AG04450 (cell line): ENCODE data around the gene CFAP69. TPM values are rescaled to one million over a fixed set of nuclear protein-coding genes. Genes with fewer than 3 reads are reported as not detected.

ENCODE experiments used
- CTCF ChIA-PET: fragments of 300-600, 350-600 bp; formaldehyde crosslinking; extraction: SDS; loops from one replicate; lab custom pipeline; 2022; ENCODE audit warnings: antibody characterized with exemption, inconsistent platforms; lab: Charles Lee
- POLR2A ChIA-PET: fragments of 350-600 bp; formaldehyde crosslinking; extraction: SDS; loops from one replicate; lab custom pipeline; 2021; ENCODE audit warnings: antibody characterized with exemption, inconsistent platforms; lab: Yijun Ruan, JAX
- DNase-seq: peaks from one replicate; pipeline ENCODE4 v3.0.0-alpha.2; 2011; ENCODE audit warnings: low read depth, low spot score
- H3K27ac ChIP-seq: one replicate; pipeline ENCODE4 v1.5.1; 2012; ENCODE audit warnings: low read depth, low read length, control low read depth
- H3K27me3 ChIP-seq: one replicate; pipeline ENCODE4 v1.6.0; 2012; ENCODE audit warnings: low read length; ENCODE audit not compliant: control insufficient read depth, insufficient read depth
- H3K4me3 ChIP-seq: 2 replicates; pipeline ENCODE4 v1.5.1; 2011; ENCODE audit warnings: mild to moderate bottlenecking, low read depth, low read length, control low read depth
- H3K9me3 ChIP-seq: 2 replicates; pipeline ENCODE4 v1.5.1; 2012; ENCODE audit warnings: low read length; ENCODE audit not compliant: control insufficient read depth, insufficient read depth
- CTCF ChIP-seq: IDR thresholded peaks from 2 replicates; pipeline ENCODE4 v1.5.1; 2011; ENCODE audit warnings: low read depth, low read length, control low read depth, inconsistent platforms
- polyA plus RNA-seq: library from polyadenylated mRNA; depleted of rRNA; stranded (reverse); fragments of >200 nt; gene quantifications from 2 replicates; pipeline ENCODE4 v1.2.3, GENCODE V29; 2011

CFAP69 gene
- polyA plus RNA-seq, 1 experiment, result 2.4 TPM

GRCh38 chr7:90311175-90311574 lies 66.2 kb downstream of the CFAP69 start:
- Histone ChIP-seq H3K27ac (no peak overlapping the region), H3K27me3 (no peaks in the 10 kb centered on the region), H3K4me3 (no peak overlapping the region), H3K9me3 (no peaks in the 10 kb centered on the region)
- no peak for DNase-seq
- CTCF ChIA-PET, result interaction anchor here (3.1 kb wide), 1 partner anchor 117 kb away, joined by 31 read pairs; no protein-coding TSS in a partner anchor
- POLR2A ChIA-PET, result no interaction called here
- no peak for TF ChIP-seq CTCF

- POLR2A ChIA-PET, result no interaction called here
Measured at GRCh38 chr7:90312745-90313144, 67.8 kb downstream of the CFAP69 start.

GRCh38 chr7:90313907-90314306 lies 68.9 kb downstream of the CFAP69 start:
- Histone ChIP-seq H3K4me3 (no peak overlapping the region), H3K27ac (no peak overlapping the region), H3K9me3 (no peaks in the 10 kb centered on the region), H3K27me3 (no peaks in the 10 kb centered on the region)
- ChIA-PET CTCF (interaction anchor here (0.6 to 3.1 kb wide), 3 partner anchors 10 to 114 kb away, joined by 3 to 31 read pairs (median 4); no protein-coding TSS in a partner anchor), POLR2A (no interaction called here)
- DNase-seq, result no peak
- TF ChIP-seq CTCF, result no peak

More at GRCh38 chr7:90312745-90313144, 67.8 kb downstream of the CFAP69 start:
- peak; percentile 28; the same call in 1 of the 2 replicates for TF ChIP-seq CTCF
- Histone ChIP-seq H3K27me3 (no peaks in the 10 kb centered on the region), H3K9me3 (no peaks in the 10 kb centered on the region), H3K27ac (no peak overlapping the region), H3K4me3 (no peak overlapping the region)
- CTCF ChIA-PET, result interaction anchor here (0.9 to 3.1 kb wide), 7 partner anchors 10 to 316 kb away, joined by 3 to 31 read pairs (median 5); no protein-coding TSS in a partner anchor
- no peak for DNase-seq

- no peak for DNase-seq
- no peak for TF ChIP-seq CTCF
- CTCF ChIA-PET, result no interaction called here
- Histone ChIP-seq H3K4me3 (no peak overlapping the region), H3K27ac (no peak overlapping the region), H3K9me3 (no peaks in the 10 kb centered on the region; the same call in 1 of the 2 replicates), H3K27me3 (peaks cover 25% of the 10 kb centered on the region)
- POLR2A ChIA-PET, result no interaction called here
Measured at GRCh38 chr7:90320014-90320413, 75.0 kb downstream of the CFAP69 start.

GRCh38 chr7:90320418-90320800 lies 75.4 kb downstream of the CFAP69 start:
- TF ChIP-seq CTCF, result no peak
- CTCF ChIA-PET, result no interaction called here
- Histone ChIP-seq H3K27ac (no peak overlapping the region), H3K9me3 (no peaks in the 10 kb centered on the region; the same call in 1 of the 2 replicates), H3K27me3 (peaks cover 25% of the 10 kb centered on the region), H3K4me3 (no peak overlapping the region)
- POLR2A ChIA-PET, result no interaction called here
- no peak for DNase-seq
